Ureter (tissue), 1 donor: ENCODE results near the gene CENPA. TPM values are rescaled to one million over a fixed set of nuclear protein-coding genes. Genes with fewer than 3 reads are reported as not detected.

Experiments used
- DNase-seq: peaks from one replicate; pipeline ENCODE4 v3.0.0-alpha.2; 2020; ENCODE audit warnings: low spot score
- total RNA-seq: library from RNA; stranded (reverse); gene quantifications from one replicate; pipeline ENCODE4 v1.2.4, GENCODE V29; 2023
- donor health status: DM: yes; HTN: yes; CAD: no.

Gene CENPA
- total RNA-seq, 1 donor from 2014 or later, result 0.26 TPM

DNA sequence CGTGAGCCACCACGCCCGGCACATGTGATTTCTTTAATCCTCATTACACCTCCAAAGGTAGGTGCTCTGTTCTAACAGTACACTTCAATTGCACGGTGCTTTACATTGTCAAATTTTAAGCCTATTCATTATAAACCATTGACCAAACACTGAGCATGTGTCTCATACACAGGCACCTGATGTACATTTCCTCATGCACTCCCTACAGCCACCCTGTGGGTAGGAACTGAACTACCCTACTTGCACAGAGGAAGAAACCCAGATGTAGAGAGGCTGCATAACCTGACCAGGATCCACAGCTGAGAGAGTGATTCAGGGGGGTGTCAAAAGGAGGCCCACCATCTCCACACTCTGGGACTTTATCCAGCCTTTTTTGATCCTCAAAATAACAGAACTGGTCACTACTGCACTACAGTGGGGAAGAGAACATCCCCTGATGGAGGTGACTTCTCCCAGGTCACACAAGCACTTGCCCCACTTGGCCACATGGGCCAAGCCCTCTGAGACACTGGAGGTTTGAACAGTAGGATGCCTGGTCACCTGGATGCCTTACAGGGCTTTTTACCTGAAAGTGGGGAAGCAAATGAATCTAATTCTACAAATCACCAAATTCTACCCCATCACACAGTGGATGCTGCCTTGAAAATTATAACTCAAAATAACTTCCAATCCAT lies 55.2 kb downstream of the CENPA start:
- DNase-seq, result peak; percentile 7

DNA sequence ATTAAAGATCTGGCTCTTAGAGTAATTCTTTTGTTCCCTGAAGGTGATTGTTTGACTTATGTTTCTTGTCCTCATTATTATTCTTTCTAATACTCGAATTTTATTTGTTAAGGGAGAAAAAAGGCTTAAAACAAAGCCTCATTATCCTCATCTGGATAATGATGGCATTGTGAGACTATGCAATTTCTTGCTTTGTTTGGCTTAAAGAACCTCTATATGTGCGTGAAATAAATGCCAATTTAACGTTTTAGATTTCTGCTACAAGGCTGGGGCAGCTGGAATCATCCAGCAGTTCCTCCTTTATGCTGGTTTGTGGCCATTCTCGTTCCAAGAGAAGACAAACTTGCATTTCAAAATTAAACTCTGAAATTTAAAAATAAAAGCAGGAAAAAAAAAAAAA lies 57.2 kb downstream of the CENPA start:
- no peak for DNase-seq

Other genes starting within 250 kb of the CENPA start
- gene CIB4, start 144.7 kb upstream of the CENPA start, total RNA-seq, result not detected
- 9.2 TPM for gene KCNK3, start 93.3 kb upstream of the CENPA start, total RNA-seq
- gene SLC35F6, start 21.8 kb upstream of the CENPA start, total RNA-seq, result 40.9 TPM
- gene DPYSL5, start 62.1 kb downstream of the CENPA start, total RNA-seq, result not detected
- 29.4 TPM for gene MAPRE3, start 184.6 kb downstream of the CENPA start, total RNA-seq
- gene TMEM214, start 246.9 kb downstream of the CENPA start, total RNA-seq, result 89.6 TPM